T-helper 1 cell (primary cell): Measurements from ENCODE around the gene PLPPR3.
"Not testable (repeated sequence)": the region's sequence is repeated elsewhere in the genome, so short reads cannot be mapped to it uniquely, and the experiment has no call there.

Source experiments
- DNase-seq, 5 donors: peaks; one replicate each; pipeline ENCODE4 v3.0.0-alpha.2; 2012 to 2020

PLPPR3 gene

DNA sequence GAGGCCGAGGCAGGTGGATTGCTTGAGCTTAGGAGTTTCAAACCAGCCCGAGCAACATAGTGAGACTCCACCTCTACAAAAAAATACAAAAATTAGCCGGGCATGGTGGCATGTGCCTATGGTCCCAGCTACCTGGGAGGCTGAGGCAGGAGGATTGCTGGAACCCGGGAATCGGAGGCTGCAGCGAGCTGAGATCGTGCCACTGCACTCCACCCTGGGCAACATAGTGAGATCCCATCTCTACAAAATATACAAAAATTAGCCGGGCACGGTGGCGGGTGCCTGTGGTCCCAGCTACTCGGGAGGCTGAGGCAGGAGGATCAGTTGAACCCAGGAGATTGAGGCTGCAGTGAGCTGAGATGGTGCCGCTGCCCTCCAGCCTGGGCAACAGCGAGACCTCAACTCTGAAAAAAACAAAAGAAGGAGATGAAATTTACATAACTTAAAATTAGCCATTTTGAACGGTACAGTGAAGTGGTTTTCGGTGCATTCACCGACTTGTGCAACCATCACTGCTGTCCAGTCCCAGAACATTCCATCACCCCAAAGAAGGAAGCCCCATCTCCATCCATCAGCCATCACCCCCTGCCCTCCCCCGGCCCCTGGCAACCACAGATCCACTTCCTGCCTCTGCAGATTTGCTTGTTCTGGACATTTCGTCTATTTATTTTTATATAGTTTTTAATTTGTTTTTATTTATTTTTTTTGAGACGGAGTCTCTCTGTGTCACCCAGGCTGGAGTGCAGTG is 4.3 kb upstream of the PLPPR3 start:
- no peak for DNase-seq

DNA sequence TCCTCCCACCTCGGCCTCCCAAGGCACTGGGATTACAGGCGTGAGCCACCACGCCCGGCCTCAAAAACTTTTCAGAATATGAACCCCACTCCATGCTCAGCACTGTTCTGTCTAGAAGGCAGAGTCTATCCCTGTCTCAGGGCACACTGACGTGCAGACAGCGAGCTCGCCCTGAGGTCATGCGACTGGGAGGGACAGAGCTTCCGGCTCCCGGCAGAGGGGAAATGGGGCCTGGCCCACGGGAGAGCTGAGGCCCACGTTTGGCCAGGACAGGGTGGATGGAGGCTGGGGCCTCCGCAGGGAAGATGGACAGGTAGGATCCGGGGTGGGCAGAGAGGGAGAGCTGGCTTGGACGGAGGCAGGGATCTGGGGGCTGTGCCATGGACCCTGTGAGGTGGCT is 3.1 kb upstream of the PLPPR3 start:
- DNase-seq, result no peak

DNA sequence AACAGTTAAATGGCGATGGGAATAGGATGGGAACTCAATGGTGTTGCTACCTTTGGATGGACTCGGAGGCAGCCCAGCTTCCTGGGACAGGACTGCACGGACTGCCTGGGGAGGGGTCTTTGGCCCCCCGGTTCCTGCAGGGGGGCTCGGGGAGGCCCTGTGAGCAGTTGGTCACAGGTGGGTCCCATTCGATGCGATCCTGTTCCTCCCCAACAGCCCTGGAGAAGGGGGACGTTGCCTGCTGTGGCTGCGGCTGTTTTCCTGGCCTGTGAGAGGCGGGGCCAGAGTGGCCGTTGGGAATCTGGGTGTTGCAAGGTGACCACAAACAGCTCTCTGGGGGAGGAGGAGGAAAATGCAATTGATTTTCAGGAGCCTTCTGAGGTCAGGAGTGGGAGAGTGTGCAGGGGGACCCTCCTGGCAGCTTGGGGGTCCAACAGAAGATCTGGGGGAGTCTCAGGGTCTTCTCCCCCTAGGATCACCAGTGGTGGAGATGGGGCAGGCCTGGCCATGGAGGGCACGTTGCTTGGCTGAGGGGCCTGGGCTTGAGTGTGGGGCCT is 1.9 kb upstream of the PLPPR3 start:
- no peak for DNase-seq

DNA sequence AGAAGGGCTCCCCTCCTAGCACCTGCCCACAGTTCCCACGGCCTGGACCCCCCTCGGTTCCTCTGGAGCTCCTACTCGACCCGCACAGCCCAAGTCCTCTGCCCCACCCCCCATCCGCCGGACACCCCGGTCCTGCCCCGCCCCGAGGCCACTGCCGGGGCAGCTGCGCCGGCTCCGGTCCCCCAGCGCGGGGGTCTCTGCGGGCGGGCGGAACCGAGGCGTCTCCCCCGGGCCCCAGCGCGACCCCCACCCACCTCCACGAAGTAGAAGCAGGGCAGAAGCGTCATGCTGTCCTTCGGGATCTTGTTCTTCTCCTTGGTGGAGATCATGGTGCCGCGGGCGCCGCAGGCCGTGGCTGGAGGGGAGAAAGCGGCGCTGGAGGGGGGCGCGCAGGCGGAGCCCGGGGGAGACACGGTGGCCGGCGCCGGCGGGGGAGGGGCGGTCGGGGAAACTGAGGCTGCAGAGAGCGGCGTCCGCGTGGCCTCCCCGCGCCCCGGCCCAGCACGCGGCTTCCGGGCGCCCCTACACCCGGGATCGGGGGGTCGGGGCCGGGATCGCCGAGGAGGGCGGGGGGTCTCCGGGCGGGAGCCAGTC is 427 bp downstream of the PLPPR3 start:
- DNase-seq, result no peak

DNA sequence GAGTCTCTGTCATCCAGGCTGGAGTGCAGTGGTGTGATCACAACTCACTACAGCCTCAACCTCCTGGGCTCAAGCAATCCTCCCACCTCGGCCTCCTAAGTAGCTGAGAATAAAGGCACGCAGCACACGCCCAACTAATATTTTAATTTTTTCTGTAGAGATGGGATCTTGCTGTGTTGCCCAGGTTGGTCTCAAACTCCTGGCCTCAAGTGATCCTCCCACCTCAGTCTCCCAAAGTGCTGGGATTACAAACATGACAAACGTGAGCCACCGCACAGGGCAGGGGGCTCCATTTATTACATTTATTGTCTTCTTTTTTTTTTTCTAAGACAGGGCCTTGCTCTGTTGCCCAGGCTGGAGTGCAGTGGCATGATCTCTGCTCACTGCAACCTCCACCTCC is 1.5 kb downstream of the PLPPR3 start:
- not testable (repeated sequence) for DNase-seq

DNA sequence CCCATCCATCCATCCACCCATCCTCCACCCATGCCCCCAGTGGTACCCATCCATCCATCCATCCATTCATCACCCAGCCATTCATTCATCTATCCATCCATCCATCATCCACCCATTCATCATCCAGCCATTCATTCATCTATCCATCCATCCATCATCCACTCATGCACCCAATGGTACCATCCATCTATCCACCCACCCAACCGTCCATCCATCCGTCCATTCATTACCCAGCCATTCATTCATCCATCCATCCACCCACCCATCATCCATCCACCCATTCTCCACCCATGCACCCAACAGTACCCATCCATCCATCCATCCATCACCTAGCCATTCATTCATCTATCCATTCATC is 5.3 kb downstream of the PLPPR3 start:
- no peak for DNase-seq

DNA sequence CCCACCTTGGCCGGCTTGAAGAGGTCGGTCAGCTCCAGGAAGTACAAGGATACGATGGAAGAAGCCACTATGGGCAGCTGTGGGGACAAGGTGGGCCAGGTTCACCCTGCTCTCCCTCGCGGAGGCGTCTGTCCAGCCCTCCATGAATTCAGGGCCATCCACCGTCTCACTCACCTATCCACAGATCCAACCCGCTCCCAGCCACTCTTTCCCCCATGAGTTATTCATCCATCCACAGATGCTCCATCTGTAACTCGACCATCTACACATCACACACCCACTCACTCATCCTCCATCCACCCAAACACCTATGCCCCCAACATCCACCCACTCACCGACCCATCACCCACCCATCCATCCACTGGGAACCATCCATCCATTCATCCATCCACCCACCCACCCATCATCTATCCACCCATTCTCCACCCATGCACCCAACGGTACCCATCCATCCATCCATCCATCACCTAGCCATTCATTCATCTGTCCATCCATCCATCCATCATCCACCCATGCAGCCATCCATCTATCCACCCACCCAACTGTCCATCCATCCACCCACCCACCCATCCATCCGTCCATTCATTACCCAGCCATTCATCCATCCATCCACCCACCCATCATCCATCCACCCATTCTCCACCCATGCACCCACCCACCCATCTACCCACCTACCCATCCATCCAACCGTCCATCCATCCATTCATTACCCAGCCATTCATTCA is 5.8 kb downstream of the PLPPR3 start:
- no peak for DNase-seq

DNA sequence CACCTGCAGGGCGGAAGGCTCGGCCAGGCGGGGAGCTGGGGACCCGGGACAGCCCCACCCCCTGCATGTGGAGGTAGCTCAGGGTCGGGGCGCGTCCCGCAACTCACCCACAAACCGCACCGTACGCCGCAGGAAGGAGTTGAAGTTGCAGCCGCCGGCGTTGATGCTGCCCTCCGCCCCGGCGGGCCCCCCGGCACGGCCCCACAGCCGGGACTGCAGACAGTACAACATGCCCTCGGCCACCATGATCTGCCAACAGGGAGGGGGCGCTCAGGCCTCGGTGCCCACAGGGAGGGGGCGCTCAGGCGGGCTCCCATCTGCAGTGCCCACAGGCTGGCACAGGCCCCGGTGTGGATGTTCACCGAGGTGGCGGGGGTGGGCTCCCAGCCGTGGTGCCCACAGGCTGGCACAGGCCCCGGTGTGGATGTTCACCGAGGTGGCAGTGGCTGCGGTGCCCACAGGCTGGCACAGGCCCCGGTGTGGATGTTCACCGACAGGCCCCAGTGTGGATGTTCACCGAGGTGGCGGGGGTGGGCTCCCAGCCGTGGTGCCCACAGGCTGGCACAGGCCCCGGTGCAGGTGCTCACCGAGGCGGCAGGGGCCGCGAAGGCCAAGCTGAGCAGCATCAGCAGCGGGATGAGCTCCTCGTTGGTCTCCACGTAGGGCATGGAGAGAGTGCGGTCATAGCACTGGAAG is 6.5 kb downstream of the PLPPR3 start:
- DNase-seq, result no peak

DNA sequence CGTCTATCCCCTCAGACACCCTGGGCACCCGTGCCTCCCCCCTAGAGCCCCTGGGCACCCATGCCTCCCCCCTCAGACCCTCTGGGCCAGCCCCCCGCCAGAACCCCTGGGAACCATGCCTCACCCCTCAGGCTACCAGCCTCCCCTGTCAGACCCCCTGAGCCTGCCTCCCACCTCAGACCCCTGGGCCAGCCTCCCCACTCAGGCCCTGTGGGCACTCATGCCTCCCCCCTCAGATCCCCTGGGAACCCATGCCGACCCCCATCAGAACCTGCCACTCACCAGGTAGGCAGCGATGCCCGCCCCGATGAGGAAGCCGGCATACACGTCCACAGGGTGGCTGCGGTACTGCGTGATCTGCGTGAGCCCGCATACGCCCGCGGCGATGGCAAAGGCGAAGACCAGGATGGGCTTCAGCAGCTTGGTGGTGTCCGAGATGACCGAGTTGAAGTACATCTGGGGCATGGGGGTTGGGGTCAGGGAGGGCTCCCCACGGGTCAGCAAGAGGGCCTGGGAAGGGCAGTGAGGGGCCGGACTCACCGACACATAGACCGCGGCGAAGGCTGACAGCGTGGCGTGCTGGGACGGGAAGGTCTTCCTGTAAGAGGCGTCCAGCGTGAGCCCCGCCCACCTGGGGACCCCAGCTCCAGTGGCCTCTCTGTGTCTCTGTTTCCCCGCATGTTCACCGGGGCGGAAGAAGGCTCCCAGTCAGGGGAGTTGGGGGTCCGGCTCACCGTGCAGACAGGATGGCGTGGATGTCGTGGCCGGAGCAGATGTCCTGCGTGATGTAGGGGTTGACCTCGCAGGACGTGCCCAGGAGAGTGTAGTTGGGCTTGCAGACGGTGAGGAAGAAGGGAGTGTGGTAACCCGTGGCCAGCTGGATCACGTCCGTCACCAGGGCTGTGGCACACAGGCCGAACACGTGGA is 7.3 kb downstream of the PLPPR3 start:
- no peak for DNase-seq

DNA sequence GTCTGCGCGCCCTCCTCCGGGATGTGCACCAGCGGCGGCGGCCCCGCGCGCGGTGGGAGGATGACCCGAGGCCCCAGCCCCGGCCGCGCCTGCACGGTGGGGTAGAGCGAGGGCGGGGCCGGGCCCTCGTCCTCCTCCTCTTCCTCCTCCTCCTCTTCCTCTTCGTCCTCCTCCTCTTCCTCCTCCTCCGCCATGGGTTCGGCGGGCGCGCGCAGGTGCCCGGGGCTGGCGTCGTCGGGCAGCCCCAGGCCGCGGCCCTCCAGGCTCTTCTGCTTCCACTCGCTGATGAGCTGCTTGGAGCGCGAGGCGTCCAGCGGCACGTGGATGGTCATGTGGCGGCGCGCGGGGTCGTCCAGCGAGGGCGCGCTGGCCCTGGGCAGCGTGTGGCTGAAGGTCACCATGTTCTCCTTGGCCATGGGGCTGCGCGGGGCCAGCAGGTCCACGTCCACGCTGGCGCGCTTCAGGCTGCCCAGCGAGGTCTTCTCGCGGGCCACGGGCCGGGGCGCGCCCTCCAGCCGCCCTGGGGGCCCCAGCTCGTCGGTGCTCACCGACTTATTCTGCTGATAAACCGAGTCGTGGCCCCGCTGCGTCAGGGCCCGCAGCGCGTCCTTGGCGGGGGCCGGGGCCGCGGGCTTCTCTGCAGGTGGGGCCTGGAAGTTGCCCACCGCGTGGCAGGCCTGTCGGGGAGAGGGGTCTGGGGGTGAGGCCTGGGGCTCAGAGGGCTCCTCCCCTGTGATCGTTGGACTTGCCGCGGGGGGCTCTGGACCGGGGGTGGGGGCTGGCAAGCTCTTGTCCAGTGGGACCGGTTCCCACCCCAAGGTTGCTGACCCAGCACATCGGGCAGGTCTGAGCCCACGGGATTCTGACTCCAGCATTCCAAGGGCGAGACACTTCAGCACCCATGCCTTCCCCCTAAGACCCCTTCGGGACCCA is 8.3 kb downstream of the PLPPR3 start:
- no peak for DNase-seq

DNA sequence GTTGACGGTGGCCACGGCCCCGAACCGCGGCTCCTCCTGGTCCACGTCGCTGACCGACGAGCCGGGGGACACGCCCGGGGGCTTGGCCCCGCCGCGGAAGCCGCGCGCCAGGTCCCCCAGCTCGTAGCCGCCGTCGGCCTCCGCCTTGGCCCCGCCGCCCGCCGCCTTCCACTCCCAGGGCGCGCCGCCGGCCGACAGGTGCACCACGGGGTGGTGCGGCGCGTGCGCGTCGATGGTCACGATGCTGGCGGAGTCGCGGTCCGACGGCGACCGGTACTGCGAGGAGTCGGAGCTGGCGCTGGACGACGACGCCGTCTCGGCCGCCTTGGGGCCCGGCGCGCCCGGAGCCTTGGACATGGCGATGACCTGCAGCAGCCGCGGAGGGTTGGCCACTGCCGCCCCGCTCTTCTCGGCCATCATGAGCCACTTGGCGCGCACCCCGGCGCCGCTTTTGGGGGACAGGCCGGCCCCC is 9.0 kb downstream of the PLPPR3 start:
- DNase-seq, result no peak

DNA sequence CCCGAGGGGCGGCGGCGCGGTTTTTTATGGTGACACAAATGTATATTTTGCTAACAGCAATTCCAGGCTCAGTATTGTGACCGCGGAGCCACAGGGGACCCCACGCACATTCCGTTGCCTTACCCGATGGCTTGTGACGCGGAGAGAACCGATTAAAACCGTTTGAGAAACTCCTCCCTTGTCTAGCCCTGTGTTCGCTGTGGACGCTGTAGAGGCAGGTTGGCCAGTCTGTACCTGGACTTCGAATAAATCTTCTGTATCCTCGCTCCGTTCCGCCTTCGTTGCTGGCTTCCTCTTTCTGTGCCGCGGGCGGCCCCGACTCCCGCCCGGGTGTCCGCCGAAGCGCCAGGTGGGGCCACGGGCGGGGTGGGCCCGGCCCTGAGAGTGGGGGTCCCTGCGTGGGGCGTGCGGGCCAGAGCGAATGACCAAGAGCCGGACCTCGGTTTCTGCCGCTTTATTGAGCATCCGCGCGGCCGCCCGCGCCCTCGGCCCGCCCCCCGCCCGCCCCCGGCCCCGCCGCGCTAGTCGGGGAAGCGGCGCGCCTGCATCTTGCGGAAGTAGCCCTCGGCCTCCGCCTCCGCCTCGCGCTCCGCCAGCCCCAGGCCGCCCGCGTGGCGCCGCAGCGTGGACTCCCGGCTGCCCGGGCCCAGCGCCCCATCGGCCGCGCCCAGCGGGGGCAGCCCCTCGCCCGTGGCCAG is 9.6 kb downstream of the PLPPR3 start:
- no peak for DNase-seq

DNA sequence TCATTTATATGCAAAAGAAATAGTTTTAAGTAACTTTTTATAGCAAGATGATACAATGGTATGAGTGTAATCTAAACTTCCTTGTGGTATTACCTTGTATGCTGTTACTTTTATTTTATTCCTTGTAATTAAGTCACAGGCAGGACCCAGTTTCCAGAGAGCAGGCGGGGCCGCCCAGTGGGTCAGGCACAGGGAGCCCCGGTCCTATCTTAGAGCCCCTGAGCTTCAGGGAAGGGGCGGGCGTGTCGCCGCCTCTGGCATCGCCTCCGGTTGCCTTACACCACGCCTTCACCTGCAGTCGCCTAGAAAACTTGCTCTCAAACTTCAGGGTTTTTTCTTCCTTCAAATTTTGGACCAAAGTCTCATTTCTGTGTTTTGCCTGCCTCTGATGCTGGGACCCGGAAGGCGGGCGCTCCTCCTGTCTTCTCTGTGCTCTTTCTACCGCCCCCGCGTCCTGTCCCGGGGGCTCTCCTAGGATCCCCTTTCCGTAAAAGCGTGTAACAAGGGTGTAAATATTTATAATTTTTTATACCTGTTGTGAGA is 10.2 kb downstream of the PLPPR3 start:
- DNase-seq, result no peak

DNA sequence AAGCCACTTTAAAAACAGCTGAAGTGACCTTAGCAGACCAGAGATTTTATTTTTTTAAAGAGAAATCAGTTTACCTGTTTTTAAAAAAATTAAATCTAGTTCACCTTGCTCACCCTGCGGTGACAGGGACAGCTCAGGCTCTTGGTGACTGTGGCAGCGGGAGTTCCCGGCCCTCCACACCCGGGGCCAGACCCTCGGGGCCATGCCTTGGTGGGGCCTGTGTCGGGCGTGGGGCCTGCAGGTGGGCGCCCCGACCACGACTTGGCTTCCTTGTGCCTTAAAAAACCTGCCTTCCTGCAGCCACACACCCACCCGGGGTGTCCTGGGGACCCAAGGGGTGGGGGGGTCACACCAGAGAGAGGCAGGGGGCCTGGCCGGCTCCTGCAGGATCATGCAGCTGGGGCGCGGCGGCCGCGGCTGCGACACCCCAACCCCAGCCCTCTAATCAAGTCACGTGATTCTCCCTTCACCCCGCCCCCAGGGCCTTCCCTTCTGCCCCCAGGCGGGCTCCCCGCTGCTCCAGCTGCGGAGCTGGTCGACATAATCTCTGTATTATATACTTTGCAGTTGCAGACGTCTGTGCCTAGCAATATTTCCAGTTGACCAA is 10.8 kb downstream of the PLPPR3 start:
- DNase-seq, result no peak

DNA sequence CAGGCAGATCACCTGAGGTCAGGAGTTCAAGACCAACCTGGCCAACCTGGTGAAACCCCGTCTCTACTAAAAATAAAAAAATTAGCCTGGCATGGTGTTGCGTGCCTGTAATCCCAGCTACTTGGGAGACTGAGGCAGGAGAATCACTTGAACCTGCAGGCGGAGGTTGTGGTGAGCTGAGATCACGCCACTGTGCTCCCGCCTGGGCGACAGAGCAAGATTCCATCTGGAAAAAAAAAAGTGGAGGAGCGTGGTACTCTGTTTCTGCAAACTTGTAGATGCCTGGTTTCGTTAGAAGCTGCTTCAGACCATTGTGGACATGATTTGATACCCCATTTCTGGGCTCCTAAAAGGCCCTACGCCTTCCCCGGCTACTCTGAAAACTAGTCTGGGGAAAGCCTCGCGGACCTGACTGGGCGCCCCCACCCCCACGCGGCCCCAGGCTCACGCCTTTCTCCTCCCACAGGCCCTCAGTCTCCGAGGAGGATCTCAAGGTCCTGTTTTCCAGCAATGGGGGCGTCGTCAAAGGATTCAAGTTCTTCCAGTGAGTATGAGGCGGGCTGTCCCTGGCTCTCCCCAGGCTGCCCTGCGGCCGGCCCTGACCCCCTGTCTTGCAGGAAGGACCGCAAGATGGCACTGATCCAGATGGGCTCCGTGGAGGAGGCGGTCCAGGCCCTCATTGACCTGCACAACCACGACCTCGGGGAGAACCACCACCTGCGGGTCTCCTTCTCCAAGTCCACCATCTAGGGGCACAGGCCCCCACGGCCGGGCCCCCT is 11.5 kb downstream of the PLPPR3 start:
- no peak for DNase-seq

DNA sequence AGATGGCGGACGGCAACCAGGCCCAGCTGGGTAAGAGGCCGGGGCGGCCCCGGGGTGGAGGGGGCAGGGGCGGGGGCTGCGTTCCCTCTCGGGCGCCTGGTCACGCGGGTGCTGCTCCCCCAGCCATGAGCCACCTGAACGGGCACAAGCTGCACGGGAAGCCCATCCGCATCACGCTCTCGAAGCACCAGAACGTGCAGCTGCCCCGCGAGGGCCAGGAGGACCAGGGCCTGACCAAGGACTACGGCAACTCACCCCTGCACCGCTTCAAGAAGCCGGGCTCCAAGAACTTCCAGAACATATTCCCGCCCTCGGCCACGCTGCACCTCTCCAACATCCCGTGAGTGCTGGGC is 13.4 kb downstream of the PLPPR3 start:
- DNase-seq, result no peak

DNA sequence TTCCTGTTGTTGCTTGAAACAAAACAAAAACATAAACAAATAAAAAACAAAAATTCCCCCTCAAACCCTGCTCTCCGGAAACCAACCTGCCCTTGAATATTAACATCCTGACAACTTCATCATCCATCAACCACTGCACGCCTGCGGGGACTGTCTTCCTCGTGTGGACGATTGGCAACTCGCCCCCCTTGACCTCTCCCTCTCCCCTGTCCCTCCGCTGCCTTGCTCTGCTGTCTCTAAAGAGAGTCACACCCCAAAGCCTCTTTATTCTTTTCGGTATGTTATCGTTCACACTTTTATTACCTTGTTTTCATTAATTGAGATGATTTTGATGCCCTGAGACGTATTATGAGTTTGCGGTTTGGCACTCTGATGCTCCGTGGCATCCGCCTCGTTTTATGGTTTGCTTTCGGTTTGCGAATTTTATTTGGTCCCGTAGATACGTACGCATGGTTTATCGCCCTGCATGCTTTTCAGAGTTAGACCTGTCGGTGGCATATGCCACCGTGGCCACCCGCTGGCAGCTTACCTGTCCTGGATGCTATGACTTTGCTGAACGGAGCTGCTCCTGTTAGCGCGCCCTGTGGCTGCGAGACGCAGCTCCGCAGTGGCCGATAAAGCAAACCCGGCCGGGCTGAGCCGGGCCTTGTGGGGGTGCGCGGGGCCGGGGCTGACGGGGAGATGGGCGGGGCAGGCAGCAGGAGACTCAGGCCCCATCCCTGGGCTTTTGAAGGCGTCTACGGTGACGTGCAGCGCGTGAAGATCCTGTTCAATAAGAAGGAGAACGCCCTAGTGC is 13.9 kb downstream of the PLPPR3 start:
- no peak for DNase-seq
